ENCODE results near the gene RAD51B. TPM values are rescaled to one million over a fixed set of nuclear protein-coding genes. Genes with fewer than 3 reads are reported as not detected.

The RAD51B gene
- total and polyA plus RNA-seq, 9 donors: 21.6 to 70.1 (median 35.1) TPM

DNA sequence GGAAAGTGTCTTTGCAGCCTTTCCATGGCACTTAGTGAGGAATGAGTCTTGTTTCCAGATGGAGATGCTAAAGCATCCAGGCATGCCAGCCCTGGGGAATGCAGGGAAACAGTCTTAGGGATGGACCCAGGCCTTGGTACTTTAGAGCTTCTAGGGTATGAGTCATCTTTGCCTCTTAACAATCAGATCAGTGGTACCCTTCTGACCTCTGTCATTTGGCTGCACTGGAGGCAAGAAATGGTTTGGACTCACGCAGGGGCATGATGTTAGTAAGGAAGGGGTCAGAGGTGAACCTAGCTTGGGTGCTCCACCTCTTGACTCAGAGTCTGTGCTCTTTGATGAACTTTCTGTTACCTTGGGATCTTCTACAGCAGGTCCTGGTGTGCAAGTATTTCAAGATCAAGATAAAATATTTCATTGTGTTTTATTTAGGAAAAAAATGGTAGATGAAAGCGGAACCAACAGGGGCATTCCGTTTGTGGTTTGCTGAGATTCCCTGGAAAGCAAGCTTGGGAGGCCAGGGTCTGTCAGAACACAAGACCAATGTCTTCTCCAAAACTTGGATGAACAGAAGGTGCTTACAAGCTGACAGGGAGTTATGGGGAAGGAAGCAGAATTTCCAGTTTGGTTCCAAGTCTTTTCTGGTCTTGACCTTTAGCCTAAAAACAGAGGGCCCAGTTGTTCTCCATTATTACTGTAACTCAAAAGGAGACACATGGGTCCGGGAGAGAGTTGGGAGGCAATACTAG lies 757.1 kb downstream of the RAD51B start:
- TF ChIP-seq POLR2A (IDR thresholded peaks at IDR 0.05) (no peak), EP300 (IDR thresholded peaks at IDR 0.05) (no peak)
- TF ChIP-seq, protein P1, sequence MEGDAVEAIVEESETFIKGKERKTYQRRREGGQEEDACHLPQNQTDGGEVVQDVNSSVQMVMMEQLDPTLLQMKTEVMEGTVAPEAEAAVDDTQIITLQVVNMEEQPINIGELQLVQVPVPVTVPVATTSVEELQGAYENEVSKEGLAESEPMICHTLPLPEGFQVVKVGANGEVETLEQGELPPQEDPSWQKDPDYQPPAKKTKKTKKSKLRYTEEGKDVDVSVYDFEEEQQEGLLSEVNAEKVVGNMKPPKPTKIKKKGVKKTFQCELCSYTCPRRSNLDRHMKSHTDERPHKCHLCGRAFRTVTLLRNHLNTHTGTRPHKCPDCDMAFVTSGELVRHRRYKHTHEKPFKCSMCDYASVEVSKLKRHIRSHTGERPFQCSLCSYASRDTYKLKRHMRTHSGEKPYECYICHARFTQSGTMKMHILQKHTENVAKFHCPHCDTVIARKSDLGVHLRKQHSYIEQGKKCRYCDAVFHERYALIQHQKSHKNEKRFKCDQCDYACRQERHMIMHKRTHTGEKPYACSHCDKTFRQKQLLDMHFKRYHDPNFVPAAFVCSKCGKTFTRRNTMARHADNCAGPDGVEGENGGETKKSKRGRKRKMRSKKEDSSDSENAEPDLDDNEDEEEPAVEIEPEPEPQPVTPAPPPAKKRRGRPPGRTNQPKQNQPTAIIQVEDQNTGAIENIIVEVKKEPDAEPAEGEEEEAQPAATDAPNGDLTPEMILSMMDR (IDR thresholded peaks at IDR 0.05): no peak
- no peak overlapping the region for H3K4me3 ChIP-seq
- intact Hi-C loops (cut with DNase I): no loop called here
- H3K27me3 ChIP-seq: no peaks in the 10 kb centered on the region
- H3K36me3 ChIP-seq: no peaks in the 10 kb centered on the region
- peaks cover 3% of the 10 kb centered on the region for H3K4me1 ChIP-seq (ENCODE audit: insufficient read depth)
- 81 to 95% (median 94%) methylated on average over 4 of the region's 4 CpGs for WGBS, 3 donors
- no peak overlapping the region for H3K27ac ChIP-seq
- no peaks in the 10 kb centered on the region for H3K9me3 ChIP-seq
- DNase-seq: no peak

DNA sequence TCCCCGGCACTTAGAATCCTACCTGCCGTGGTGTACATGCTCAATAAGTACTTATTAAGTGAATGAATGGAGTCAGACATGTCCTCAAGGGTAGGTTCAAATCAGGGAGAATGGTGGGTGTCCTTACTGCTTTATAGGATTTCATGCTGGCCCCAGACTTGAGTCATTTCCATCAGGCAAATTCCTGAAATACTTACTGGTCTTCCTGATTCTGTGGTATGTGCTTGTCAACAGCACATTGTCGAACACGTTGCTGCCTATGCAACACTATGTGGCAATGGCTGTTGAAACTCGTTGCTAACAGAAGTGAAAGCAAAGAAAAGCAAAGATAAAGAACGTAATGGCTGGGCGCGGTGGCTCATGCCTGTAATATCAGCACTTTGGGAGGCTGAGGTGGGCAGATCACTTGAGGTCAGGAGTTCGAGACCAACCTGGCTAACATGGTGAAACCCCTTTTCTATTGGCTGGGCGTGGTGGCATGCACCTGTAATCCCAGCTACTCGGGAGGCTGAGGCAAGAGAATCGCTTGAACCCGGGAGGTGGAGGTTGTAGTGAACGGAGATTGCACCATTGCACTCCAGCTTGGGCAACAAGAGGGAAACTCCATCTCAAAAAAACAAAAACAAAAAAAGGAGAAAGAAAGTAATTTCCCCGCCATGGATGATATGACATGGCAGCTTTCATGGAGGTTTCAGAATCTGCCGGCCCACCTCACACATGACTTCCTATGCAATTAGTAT lies 758.4 kb downstream of the RAD51B start:
- Histone ChIP-seq H3K4me1 (ENCODE audit: insufficient read depth) (peaks cover 3% of the 10 kb centered on the region), H3K27ac (no peak overlapping the region), H3K9me3 (no peaks in the 10 kb centered on the region), H3K36me3 (no peaks in the 10 kb centered on the region), H3K4me3 (no peak overlapping the region), H3K27me3 (no peaks in the 10 kb centered on the region)
- DNase-seq: peak in 1 of 5 donors; percentile 21
- 78 to 83% (median 80%) methylated on average over 16 of the region's 16 CpGs for WGBS, 3 donors
- intact Hi-C loops (cut with DNase I): no loop called here
- TF ChIP-seq EP300 (IDR thresholded peaks at IDR 0.05) (no peak), POLR2A (IDR thresholded peaks at IDR 0.05) (no peak)
- TF ChIP-seq, protein P1 (IDR thresholded peaks at IDR 0.05): no peak

GRCh38 chr14:68578597-68578996 lies 759.0 kb downstream of the RAD51B start:
- intact Hi-C loops (cut with DNase I): no loop called here
- peaks cover 3% of the 10 kb centered on the region for H3K4me1 ChIP-seq (ENCODE audit: insufficient read depth)
- H3K27ac ChIP-seq: no peak overlapping the region
- no peak for DNase-seq
- H3K9me3 ChIP-seq: no peaks in the 10 kb centered on the region
- no peaks in the 10 kb centered on the region for H3K27me3 ChIP-seq
- H3K36me3 ChIP-seq: no peaks in the 10 kb centered on the region
- TF ChIP-seq, protein P1 (IDR thresholded peaks at IDR 0.05): no peak
- no peak for TF ChIP-seq POLR2A (IDR thresholded peaks at IDR 0.05)
- no peak for TF ChIP-seq EP300 (IDR thresholded peaks at IDR 0.05)
- no peak overlapping the region for H3K4me3 ChIP-seq
- 81 to 87% (median 84%) methylated on average over 2 of the region's 2 CpGs for WGBS, 3 donors

DNA sequence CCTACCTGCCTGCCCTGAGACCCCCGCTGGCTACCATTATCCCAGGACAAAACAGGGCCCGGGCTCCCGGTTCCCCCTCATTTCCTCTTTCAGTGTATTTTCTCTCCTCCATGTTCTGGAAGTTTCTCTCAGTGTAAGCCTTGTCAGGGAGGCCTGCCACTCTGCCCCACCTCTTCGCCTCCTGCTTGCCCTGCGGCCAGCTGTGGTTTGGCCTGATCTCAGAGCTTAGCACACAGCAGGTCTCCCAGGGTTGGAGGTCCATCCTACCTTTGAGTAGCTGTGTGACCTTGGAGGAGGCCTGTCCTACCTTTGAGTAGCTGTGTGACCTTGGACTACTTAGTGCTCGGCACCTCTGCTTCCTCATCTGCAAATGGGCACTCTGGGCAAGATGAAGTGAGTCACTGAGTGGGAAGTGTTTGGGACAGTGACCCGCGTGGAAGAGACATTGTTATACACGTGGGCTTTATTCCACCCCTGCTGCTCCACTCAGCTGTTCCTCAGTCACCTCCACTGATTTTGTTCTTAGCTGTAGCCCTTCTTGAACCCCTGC lies 760.6 kb downstream of the RAD51B start:
- Histone ChIP-seq H3K4me1 (ENCODE audit: insufficient read depth) (no peaks in the 10 kb centered on the region), H3K9me3 (no peaks in the 10 kb centered on the region), H3K36me3 (no peaks in the 10 kb centered on the region), H3K4me3 (no peak overlapping the region), H3K27ac (no peak overlapping the region), H3K27me3 (no peaks in the 10 kb centered on the region)
- TF ChIP-seq, protein P1 (IDR thresholded peaks at IDR 0.05): no peak
- no peak for TF ChIP-seq EP300 (IDR thresholded peaks at IDR 0.05)
- no peak for TF ChIP-seq POLR2A (IDR thresholded peaks at IDR 0.05)
- DNase-seq: peak in 1 of 5 donors; percentile 34
- intact Hi-C loops (cut with DNase I): no loop called here
- 90 to 95% (median 92%) methylated on average over 9 of the region's 9 CpGs for WGBS, 3 donors

All from ovary (tissue), 9 donors.